ENCODE results near the gene SLC10A6.

- TF ChIP-seq MAX (IDR thresholded peaks at IDR 0.05; ENCODE audit: insufficient read depth, insufficient read length) (no peak), POLR2AphosphoS5 (IDR thresholded peaks at IDR 0.05; ENCODE audit: insufficient read depth, low read depth, low read length) (no peak), POLR2A (IDR thresholded peaks at IDR 0.05; ENCODE audit: low read depth, low read length) (no peak), CTCF (IDR thresholded peaks at IDR 0.05; ENCODE audit: extremely low read depth in 1 of 2, insufficient read depth in 1 of 2, low read depth in 1 of 2, low read length in 2 of 2) (no peak), GATA2 (IDR thresholded peaks at IDR 0.05; ENCODE audit: insufficient read depth, insufficient read length, low read depth, low read length) (no peak), EZH2 (IDR thresholded peaks at IDR 0.05; ENCODE audit: borderline replicate concordance, low read depth, low read length, severe bottlenecking) (no peak), JUN (IDR thresholded peaks at IDR 0.05; ENCODE audit: borderline replicate concordance, insufficient read depth, insufficient read length, low read depth) (no peak), MYC (IDR thresholded peaks at IDR 0.05; ENCODE audit: low read depth, low read length) (no peak)
These were observed 71.0 kb downstream of the SLC10A6 start for GRCh38 chr4:86778175-86778574.

Data from endothelial cell of umbilical vein (primary cell).